Skeletal muscle satellite cell (primary cell): ENCODE data around the gene FSTL4. TPM values are rescaled to one million over a fixed set of nuclear protein-coding genes. Genes with fewer than 3 reads are reported as not detected.

Experiments used
- H3K27me3 ChIP-seq: 2 replicates; pipeline ENCODE4 v1.7.0; 2013; ENCODE audit warnings: low read length; ENCODE audit not compliant: control insufficient read depth, insufficient read depth
- H3K36me3 ChIP-seq: 2 replicates; pipeline ENCODE4 v1.7.0; 2013; ENCODE audit warnings: mild to moderate bottlenecking, control low read depth, low read length; ENCODE audit not compliant: insufficient read depth
- H3K4me1 ChIP-seq: 2 replicates; pipeline ENCODE4 v1.7.0; 2013; ENCODE audit warnings: low read length; ENCODE audit not compliant: control insufficient read depth, insufficient read depth
- H3K4me2 ChIP-seq: 2 replicates; pipeline ENCODE4 v1.7.0; 2013; ENCODE audit warnings: mild to moderate bottlenecking, low read length
- H3K4me3 ChIP-seq: 2 replicates; pipeline ENCODE4 v1.7.0; 2013; ENCODE audit warnings: low read length
- H3K9ac ChIP-seq: 2 replicates; pipeline ENCODE4 v1.7.0; 2013; ENCODE audit warnings: mild to moderate bottlenecking, low read depth, low read length, moderate library complexity
- H3K9me3 ChIP-seq: replicated peaks from 2 replicates; pipeline ENCODE4 v1.7.0; 2013; ENCODE audit warnings: mild to moderate bottlenecking, control low read depth, low read length
- total RNA-seq: library from RNA; depleted of rRNA; stranded (reverse); fragments of >200 nt; gene quantifications from 2 replicates; pipeline ENCODE4 v1.2.3, GENCODE V29; 2012; rRNA removed

The FSTL4 gene
- under 0.01 TPM in 1 of 2 replicates, not detected in the other for total RNA-seq

GRCh38 chr5:133612249-133612860, at the start of gene FSTL4:
TSS of gene FSTL4 (minus strand) at chr5:133612541.
- Histone ChIP-seq H3K4me2 (peak within 1 kb of the TSS; percentile 65), H3K9me3 (no peaks in the 10 kb centered on the region), H3K36me3 (no peaks in the 10 kb centered on the region), H3K27me3 (peaks cover 83% of the 10 kb centered on the region), H3K4me1 (peaks cover 6% of the 10 kb centered on the region), H3K4me3 (no peak within 1 kb of the TSS), H3K9ac (no peak within 1 kb of the TSS)

DNA sequence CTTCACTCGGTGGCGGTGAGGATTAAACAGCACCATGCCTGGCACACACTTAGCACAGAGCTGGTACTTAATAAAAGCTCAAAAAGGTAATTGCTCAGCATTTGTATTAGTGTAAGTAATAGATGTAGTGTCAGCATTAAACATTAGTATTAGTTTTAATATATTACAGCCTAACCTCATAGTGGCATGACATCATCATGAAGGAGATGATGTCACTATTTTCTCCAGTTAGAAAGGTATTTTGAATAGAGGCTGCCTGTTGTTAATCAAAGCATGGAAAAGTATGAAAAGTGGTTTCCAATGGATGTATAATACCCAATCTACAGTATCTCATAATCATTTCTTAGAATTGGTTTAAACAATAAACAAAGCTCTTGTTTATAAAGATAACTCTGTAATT, 49.0 kb upstream of the FSTL4 start:
- Histone ChIP-seq H3K9me3 (no peaks in the 10 kb centered on the region), H3K9ac (no peak overlapping the region), H3K4me2 (no peak overlapping the region), H3K36me3 (no peaks in the 10 kb centered on the region), H3K4me1 (peaks cover 18% of the 10 kb centered on the region), H3K27me3 (peaks cover 17% of the 10 kb centered on the region), H3K4me3 (no peak overlapping the region)

DNA sequence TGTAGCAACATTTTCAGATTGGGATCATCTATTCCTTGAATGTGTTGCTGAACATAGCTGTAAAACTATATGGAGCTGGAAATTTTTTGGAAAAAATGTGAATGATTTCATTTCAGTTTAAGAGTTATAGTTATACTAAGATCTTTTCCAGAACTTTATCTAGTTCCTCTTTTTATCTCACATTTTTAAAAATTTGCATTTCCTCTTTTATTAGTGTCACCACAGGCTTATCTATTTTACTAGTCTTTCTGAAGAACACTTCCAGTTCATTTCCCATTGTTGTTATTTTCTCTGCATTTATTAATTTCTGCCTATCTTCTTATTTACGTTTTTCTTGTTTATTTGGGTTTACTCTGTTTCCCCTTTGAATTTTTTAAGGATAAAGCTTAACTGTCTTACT, 46.0 kb upstream of the FSTL4 start:
- H3K9ac ChIP-seq: no peak overlapping the region
- H3K27me3 ChIP-seq: peaks cover 47% of the 10 kb centered on the region
- no peaks in the 10 kb centered on the region for H3K4me1 ChIP-seq
- no peak overlapping the region for H3K4me2 ChIP-seq
- no peaks in the 10 kb centered on the region for H3K9me3 ChIP-seq
- no peak overlapping the region for H3K4me3 ChIP-seq
- no peaks in the 10 kb centered on the region for H3K36me3 ChIP-seq

DNA sequence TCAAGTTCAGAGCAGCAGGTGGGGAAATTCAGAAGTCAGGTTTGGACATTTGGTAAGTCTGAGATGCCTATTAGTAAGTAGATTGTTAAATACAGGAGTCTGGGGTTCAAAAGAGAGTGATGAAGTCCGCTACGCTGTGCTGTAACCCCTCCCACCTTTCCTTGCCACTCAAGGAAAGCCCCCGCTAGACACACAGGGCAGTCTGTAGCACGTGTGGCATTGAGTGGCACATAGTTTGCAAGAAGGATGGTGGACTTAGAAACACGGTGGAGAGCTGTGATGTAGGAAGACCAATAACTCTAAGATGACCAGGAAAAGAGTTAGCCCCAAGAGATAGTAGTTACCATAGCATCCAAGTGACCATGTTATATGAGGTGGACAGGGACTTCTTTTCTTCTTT, 44.7 kb upstream of the FSTL4 start:
- H3K4me1 ChIP-seq: no peaks in the 10 kb centered on the region
- no peaks in the 10 kb centered on the region for H3K36me3 ChIP-seq
- H3K9ac ChIP-seq: no peak overlapping the region
- no peak overlapping the region for H3K4me2 ChIP-seq
- H3K9me3 ChIP-seq: no peaks in the 10 kb centered on the region
- no peak overlapping the region for H3K4me3 ChIP-seq
- peaks cover 58% of the 10 kb centered on the region for H3K27me3 ChIP-seq

DNA sequence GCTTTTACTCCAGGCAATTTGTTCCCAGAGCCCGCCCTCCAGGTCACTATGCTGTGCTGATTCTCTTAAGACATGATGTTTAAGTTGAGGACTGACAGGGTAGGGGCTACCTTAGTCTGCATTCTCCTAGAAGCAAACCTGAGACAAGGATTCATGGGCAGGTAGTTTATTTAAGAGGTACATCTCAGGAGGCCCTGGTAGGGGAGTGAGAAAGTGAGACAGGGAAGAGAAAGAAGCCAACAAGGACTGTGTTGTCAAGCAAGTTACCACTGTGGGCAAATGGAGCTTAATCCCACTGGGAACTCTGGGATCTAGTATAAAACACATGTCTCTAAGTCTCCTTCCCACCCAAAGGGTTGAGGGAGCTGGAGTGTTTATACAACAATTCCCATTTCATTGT, 43.6 kb upstream of the FSTL4 start:
- H3K4me2 ChIP-seq: no peak overlapping the region
- H3K4me3 ChIP-seq: no peak overlapping the region
- H3K9ac ChIP-seq: no peak overlapping the region
- H3K36me3 ChIP-seq: no peaks in the 10 kb centered on the region
- no peaks in the 10 kb centered on the region for H3K9me3 ChIP-seq
- H3K4me1 ChIP-seq: no peaks in the 10 kb centered on the region
- peaks cover 66% of the 10 kb centered on the region for H3K27me3 ChIP-seq

DNA sequence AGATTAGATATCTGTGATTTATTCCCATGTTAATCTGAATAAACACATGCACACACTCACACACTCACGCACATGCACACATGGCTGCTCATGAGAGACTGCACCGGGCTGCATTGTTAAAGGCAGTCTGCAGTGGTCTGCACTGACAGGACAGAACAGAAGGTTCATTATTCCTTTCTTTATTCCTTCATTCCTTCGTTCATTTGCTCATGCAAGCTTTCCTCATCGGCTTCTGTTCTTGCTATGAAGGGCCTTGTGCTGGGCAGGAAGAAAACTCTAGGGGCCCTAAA, 41.4 kb upstream of the FSTL4 start:
- no peaks in the 10 kb centered on the region for H3K9me3 ChIP-seq
- no peak overlapping the region for H3K4me3 ChIP-seq
- no peak overlapping the region for H3K4me2 ChIP-seq
- H3K9ac ChIP-seq: no peak overlapping the region
- peaks cover 81% of the 10 kb centered on the region for H3K27me3 ChIP-seq
- no peaks in the 10 kb centered on the region for H3K4me1 ChIP-seq
- H3K36me3 ChIP-seq: no peaks in the 10 kb centered on the region

DNA sequence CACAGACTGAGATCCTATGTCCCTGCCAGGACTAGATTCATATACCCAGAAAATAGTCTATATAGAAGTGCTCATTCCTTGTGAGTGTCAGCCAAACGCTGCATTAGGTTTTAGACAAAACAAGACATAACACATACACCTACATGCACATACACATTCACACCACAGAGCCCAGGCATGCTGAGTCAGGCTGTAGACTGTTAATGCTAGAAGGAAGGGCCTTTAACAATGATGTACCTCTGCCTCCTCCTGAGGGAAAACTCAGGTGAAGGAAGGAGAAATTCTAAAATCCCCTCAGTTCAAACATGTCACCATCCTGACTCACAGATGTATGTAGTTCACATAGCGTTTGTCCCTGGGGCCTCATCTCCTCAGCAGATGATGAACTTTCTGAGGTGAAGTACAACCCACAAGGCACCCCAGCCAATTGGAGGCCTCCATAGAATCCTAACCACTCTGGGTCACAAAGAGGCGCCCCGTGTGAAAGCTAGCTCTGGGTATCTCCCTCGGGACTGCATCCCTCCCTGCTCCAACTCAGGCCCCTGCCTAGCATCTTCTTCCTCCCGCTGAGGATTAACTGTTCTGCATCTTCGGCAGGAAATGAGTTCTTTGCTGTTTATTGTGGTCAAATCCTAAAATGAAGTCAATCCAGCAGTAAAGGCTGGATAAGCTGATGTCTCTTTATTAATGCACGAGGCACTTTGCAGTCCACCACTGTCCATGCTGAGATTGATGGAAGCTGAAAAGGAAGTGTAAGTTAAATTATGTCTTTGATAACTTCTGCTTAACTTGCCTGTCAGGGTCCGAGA, 40.8 kb upstream of the FSTL4 start:
- Histone ChIP-seq H3K4me2 (no peak overlapping the region), H3K4me1 (no peaks in the 10 kb centered on the region), H3K36me3 (no peaks in the 10 kb centered on the region), H3K27me3 (peaks cover 80% of the 10 kb centered on the region), H3K9me3 (no peaks in the 10 kb centered on the region), H3K9ac (no peak overlapping the region), H3K4me3 (no peak overlapping the region)

GRCh38 chr5:133644000-133644865, 31.9 kb upstream of the FSTL4 start:
- Histone ChIP-seq H3K4me2 (no peak overlapping the region), H3K4me1 (no peaks in the 10 kb centered on the region), H3K27me3 (peaks cover 47% of the 10 kb centered on the region), H3K9ac (no peak overlapping the region), H3K4me3 (no peak overlapping the region), H3K9me3 (no peaks in the 10 kb centered on the region), H3K36me3 (no peaks in the 10 kb centered on the region)

DNA sequence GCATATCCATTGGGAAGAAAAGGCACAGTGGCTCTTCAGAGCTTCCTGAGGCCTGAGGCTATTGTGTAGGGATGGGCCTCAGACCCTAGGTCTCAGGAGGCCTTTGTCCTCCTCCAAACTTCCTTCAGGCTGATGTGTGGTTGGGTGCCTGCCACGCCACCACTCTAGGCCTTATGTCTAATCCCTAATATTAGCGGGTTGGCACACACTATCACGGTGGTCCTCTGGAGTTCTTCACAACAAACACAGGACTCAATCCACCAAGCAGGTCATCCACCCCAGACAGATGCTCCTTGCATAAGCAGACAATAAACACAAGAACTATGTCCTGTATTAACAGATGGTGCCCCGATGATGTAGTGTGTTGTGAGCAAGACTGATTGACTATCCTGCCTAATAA, 31.0 kb upstream of the FSTL4 start:
- no peak overlapping the region for H3K9ac ChIP-seq
- peaks cover 47% of the 10 kb centered on the region for H3K27me3 ChIP-seq
- H3K4me2 ChIP-seq: no peak overlapping the region
- no peaks in the 10 kb centered on the region for H3K9me3 ChIP-seq
- H3K4me1 ChIP-seq: no peaks in the 10 kb centered on the region
- no peak overlapping the region for H3K4me3 ChIP-seq
- no peaks in the 10 kb centered on the region for H3K36me3 ChIP-seq

DNA sequence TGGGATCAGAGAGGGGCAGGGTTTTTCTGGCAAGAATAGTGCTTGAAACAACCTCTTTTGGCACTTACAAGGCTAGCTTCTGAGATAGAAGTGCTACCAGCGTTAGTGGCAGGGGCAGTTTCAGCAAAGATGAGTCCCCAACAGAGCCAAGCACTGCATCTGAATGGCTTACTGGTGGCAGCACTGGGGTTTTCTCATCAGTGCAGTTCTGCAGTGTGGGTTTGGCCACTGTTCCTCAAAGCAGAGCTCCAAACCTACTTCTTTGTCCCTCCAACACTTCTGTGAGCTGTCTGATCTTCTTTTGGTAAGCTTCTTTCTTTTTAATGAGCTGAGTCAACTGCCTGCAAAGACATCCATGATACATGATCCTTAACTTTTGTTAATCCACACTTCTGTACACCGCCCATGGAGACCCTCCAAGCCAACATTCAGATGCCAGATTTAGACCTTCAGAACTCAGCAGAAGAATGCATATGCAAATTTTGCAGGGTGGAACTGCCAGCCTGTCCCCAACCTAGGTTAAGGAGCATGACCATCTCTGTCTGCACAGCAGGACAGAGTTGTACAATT, 29.9 kb upstream of the FSTL4 start:
- no peak overlapping the region for H3K4me3 ChIP-seq
- H3K27me3 ChIP-seq: peaks cover 46% of the 10 kb centered on the region
- H3K4me1 ChIP-seq: no peaks in the 10 kb centered on the region
- H3K36me3 ChIP-seq: no peaks in the 10 kb centered on the region
- H3K9me3 ChIP-seq: no peaks in the 10 kb centered on the region
- H3K9ac ChIP-seq: no peak overlapping the region
- no peak overlapping the region for H3K4me2 ChIP-seq

DNA sequence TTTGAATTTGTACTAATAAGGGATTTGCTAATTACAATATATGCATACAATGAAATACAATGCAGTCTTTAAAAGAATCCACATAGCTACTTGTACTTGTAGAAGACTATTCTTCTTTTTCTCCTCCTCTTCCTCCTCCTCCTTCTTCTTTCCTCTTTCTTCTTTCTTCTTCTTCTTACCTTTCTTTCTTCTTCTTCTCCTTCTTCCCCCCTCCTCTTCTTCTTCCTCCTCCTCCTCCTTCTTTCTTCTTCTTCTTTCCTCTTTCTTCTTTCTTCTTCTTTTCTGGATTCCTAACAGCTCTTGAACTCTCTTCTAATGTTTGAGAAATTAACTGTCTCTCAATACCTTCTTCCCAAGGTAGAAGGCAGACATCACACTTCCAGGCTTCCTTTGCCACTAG, 29.3 kb upstream of the FSTL4 start:
- Histone ChIP-seq H3K4me3 (no peak overlapping the region), H3K9me3 (no peaks in the 10 kb centered on the region), H3K36me3 (no peaks in the 10 kb centered on the region), H3K9ac (no peak overlapping the region), H3K4me1 (no peaks in the 10 kb centered on the region), H3K27me3 (peaks cover 40% of the 10 kb centered on the region), H3K4me2 (no peak overlapping the region)
